GM12873 (cell line): ENCODE data around the gene CDC42EP1.
A peak's percentile ranks its signal among the peaks of the same experiment; 100 is the strongest.

Experiments used
- TF ChIP-seq, protein P1 (sequence below): IDR thresholded peaks from 2 replicates; pipeline ENCODE4 v1.5.1; 2012; ENCODE audit warnings: low read depth, mild to moderate bottlenecking, moderate library complexity, low read length, control low read depth; ENCODE audit not compliant: insufficient read depth; ENCODE audit errors: missing control alignments

CDC42EP1 gene

DNA sequence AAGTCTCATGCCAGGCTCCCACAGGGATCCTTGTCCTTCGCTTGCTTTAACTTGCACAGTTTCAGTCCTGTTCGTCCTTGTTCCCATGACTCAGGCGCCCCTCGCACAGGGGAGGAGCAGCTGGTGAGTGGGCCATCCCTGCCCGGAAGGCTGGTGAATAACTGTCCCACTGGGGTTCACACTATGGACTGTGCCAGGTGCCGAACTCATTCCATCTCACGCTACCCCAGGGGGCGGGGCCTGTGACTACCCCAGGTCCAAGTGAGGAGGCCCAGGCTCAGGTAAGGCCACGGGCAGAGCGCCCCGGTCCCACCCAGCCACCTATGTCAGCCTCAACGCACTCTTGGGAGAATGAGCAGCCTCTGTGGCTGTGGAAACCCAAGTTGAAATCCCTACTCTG, 33.9 kb upstream of the CDC42EP1 start:
- TF ChIP-seq, protein P1, sequence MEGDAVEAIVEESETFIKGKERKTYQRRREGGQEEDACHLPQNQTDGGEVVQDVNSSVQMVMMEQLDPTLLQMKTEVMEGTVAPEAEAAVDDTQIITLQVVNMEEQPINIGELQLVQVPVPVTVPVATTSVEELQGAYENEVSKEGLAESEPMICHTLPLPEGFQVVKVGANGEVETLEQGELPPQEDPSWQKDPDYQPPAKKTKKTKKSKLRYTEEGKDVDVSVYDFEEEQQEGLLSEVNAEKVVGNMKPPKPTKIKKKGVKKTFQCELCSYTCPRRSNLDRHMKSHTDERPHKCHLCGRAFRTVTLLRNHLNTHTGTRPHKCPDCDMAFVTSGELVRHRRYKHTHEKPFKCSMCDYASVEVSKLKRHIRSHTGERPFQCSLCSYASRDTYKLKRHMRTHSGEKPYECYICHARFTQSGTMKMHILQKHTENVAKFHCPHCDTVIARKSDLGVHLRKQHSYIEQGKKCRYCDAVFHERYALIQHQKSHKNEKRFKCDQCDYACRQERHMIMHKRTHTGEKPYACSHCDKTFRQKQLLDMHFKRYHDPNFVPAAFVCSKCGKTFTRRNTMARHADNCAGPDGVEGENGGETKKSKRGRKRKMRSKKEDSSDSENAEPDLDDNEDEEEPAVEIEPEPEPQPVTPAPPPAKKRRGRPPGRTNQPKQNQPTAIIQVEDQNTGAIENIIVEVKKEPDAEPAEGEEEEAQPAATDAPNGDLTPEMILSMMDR, result no peak

DNA sequence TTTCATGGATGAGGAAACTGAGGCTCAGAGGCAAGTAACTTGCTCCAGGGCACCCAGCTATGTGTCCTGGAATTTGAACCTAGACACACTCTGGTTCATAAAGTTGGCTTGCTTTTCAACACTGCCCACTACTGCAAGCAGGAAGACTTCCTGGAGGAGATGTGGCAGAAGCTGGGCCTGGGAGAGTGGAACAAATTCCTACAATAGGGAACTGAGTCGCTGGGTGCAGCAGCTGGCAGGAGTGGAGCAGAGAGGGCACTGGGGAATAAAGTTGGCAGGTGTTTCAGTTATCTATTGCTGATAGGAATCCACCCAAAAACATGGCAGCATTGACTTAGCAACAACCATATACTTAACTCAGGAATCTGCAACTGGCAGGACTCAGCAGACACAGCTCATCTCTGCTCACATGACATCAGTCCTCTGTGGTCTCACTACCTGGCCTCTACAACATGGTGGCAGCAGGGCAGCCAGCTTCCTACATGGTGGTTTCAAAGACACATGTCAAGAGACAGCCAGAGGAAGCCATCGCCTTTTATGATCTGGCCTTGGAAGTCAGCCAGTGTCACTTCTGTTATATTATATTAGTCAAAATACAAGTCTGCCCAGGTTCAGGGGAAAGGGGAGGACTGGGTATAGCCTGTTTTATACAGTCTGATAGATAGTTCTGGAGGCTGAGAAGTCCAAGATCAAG, 30.5 kb upstream of the CDC42EP1 start:
- TF ChIP-seq, protein P1, result no peak

DNA sequence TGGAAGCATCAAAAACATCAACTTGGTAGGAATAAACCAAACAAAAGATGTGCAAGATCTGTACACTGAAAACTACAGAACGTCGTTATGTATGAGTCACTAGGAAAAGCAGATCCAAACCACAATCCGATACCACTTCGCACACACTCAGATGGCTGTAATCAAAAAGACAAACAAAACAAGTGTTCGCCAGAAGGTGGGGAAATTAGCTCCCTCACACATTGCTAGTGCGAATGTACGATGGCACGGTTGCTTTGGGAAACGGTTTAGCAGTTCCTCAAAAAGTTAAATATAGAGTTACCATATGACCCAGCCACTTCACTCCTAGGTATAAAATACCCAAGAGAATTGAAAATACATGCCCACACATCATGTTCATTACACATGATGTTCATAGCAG, 26.3 kb upstream of the CDC42EP1 start:
- TF ChIP-seq, protein P1, result no peak

DNA sequence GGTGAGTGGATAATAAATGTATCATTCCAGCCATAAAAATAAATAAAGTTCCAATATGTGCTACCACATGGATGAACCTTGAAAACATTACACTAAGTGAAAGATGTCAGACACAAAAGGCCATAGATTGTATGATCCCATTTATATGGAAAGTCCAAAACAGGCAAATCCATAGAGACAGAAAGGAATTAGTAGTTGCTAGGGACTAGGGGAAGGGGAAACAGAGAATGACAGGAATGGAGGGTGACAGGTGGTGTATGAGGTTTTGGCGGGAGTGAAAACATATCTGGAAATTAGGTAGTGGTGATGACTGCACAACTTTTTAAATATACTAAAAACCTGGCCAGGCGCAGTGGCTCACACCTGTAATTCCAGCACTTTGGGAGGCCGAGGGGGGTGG, 25.8 kb upstream of the CDC42EP1 start:
- TF ChIP-seq, protein P1, result no peak

DNA sequence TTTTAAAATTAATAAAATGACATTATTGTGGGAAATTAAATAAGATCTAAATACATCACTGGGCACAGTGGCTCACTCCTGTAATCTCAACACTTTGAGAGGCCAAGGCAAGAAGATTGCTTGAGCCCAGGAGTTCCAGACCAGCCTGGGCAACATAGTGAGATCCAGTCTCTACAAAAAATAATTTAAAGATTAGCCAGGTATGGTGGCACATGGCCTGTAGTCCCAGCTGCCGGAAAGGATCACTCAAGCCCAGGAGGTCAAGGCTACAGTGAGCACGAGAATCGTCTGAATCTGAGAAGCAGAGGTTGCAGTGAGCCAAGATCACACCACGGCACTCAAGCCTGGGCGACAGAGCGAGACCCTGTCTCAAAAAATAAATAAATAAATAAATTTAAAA, 25.1 kb upstream of the CDC42EP1 start:
- TF ChIP-seq, protein P1, result no peak

DNA sequence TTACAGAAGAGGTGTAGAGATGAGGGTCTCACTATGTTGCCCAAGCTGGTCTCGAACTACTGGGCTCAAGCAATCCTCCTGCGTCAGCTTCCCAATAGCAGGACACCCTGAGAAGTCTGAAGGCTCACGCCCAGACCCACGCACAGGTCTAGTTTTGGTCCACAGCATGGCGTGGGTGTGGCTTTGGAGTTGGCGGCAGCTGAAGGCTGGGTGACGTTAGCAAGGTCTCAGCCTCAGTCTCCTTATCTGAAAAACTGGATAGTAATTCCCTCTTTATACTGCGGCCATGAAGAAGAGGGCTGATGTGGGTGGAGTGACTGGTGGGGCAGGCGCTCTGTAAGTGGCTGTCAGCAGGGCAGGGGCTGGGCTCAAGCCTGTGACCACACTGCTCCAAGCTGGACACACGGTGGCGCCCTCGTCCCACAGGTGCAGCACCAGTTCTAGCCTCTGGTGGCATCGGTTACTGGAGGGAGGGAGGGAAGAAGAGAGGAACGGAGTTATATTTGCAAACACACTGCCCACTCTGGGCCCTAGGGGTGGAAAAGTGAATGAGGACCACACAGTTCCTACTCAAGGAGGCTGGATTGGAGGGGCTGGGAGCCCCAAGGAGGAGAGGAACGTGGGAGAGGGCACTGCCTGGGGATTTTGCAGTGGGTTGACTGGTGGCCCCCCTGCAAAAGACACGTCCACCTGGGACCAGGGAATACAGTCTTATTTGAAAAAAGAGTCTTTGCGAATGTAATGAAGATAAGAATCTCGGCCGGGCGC, 21.5 kb upstream of the CDC42EP1 start:
- TF ChIP-seq, protein P1, result peak; percentile 98

DNA sequence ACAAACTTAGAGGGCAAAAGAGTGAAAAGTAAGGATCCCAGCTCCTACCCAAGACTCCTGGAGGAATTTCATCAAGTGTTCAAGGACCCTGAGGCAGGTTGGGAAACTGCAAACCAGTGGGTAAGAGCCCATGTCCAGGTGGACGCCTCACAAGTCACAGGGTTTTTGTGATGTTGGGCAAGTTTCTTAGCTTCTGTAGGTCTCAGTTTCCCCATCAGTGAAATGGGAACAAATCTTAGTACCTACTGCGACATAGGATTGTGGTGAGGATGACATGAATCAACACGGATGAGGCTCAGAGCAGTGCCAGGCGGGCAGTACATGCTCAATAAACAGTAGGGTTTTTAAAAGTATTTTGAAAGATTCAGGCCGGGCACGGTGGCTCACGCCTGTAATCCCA, 17.3 kb upstream of the CDC42EP1 start:
- TF ChIP-seq, protein P1, result no peak
